Measurements from ENCODE around the gene MYO7B.

MYO7B gene

DNA sequence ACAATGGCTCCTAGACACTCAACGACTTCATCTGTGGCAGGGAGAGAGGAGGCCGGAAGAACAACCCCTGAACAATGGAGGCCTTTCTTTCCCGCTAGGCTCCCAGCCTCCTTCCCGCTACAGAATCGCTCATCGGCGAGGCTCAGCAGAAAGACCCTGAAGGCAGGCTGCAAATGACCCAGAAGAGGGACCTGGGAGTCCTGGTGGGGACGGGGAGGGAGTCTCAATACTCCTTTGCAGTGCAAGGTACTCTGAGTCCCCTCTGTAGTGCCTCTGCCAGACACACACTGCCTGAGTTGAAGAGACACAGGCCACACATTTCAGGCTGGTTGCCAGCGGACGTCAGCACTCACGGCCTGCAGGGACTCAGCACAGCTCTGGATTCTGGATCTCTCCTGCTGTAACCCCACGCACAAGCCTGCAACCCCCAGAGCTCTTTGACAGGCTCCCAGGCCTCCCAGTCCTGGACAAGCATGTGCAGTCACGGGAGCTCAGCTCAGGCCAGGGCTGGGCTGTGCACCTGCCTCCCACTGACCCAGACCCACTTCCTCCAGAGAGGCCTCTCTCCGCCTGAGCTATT is 116.6 kb downstream of the MYO7B start:
- no peak for DNase-seq

GRCh38 chr2:127652786-127653357 is 117.4 kb downstream of the MYO7B start:
- no peak for DNase-seq

- DNase-seq, result no peak
Observed at GRCh38 chr2:127653421-127654083, 118.1 kb downstream of the MYO7B start.

DNA sequence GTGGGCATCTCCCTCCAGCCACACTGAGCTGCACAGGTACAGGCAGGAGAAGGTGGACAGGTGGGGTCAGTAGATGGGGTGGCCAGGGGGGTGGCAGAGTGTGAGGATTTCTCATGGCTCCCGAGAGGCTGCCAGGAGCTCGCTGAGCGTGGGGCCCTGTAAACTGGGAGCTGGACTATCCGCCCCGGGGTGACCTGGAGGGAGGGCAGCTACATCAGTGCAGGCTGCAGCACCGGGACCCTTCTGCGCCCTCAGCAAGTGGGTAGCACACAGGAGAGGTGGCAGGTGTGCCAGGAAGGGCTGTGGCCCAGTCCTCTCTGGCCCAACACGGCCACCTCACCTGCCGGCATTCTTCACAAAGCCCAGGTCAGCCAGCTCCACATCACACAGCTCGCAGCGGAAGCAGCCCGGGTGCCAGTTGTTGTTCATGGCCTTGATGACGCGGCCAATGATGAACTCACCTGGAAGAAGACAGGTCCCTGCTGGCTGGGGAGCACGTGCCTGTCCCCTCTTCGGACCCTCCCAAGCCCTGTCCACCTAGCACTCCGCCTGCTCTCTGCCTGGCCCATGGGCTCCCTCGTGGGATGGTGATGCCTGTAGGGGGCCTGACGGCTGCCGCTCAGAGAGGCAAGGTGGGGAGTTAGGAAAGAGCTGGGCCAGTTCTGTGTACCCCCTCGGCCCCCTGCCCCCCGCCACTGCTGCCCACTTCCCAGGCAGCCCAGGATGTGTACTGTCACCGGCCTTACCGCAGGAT is 118.8 kb downstream of the MYO7B start:
- DNase-seq, result no peak

DNA sequence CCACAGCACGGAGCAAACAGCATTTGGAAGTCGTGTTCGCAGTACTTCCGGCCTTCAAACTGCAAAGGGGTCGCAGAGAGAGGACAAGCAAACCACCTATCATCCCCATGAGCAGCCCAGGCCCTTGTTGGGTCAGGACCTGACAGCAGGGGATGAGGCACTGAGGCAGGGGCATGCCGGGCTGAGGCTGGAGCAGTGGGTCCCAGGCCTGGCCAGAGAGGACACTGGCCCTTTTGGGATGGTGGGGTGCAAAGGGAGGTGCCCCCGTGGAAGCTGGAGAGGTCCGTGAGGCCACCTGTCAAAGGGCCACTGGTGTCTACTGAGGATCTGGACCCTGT is 119.3 kb downstream of the MYO7B start:
- no peak for DNase-seq

DNA sequence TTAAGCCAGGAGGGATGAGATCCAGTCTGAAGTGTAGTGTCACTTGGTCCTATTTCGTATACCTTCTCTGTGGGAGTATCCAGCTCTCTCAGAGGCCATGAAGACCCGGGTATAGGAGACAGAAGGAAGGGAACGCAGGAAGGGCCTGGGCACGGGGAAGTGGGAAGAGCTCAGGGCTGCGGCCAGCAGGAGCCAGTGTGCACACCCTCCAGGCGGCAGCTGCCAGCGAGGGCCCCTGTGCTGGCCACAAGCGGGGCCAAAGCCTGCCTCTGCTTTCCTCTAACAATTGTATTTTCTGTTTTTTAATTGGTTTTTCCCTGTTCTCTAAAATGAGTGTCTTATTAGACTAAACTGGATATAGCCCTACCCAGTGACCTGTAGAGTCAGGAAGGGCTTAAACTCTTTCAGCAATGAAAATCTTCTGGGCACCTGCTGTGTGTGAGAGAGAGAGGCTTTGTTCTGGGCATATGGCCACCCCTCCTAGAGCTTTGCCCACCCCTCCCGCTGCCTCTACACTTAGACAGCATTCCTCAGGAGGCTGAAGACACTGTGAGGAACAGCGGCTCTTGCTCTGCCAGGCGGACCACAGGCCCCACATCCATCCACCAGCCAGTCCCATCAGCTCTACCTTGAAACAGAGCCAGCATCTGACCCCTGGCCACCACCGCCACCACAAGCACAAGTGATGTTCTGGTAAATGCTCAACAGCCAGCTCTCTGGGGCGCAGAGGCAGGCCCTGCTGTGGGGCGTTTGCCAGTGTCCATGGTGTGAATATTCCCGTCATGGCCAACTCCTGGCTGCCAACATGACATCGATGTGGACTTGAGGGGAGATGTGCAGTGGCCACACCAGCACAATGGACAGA is 120.0 kb downstream of the MYO7B start:
- DNase-seq, result no peak

GRCh38 chr2:127656569-127657231 is 121.2 kb downstream of the MYO7B start:
- no peak for DNase-seq

- DNase-seq, result no peak
Observed at GRCh38 chr2:127657232-127657595, 121.7 kb downstream of the MYO7B start.

GRCh38 chr2:127658146-127658545 is 122.7 kb downstream of the MYO7B start:
- DNase-seq, result no peak

DNA sequence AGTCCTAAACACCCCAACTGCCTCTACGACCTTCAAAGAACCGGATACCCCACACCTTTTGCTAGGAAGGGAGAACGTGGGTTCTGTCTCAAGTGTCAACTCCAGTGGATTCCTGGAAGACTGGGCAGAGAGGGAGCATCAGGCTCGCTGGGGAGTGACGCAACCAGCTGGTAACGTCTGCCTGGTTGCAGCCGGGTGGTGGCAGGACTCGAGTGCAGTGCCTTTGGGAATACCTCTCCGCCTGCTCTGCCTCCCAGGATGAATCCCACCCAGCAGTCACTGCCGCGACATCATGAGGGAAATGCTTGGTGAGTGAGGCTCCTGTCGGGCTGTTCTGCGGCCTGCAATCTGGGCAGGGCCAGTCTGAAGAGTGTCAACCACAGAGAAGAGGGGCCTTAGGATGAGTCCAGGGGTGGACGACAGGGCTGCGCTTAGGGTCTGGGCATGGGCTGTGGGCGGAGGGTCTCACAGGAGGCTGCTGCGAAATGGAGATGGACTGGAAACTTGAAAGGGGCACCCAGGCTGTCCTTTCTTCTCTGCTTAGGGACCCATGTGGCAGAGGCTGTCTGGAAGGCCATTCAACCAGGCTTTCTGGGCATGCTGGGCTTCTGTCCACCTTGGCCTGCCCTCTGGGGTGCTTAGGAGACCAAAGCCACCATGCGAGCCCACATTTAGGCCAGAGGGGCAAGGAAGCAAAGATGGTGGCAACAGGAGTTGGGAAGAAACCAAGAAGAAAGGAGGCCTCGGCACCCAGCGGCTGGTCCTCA is 123.3 kb downstream of the MYO7B start:
- DNase-seq, result no peak

GRCh38 chr2:127659408-127660290 is 124.2 kb downstream of the MYO7B start:
- DNase-seq, result no peak

DNA sequence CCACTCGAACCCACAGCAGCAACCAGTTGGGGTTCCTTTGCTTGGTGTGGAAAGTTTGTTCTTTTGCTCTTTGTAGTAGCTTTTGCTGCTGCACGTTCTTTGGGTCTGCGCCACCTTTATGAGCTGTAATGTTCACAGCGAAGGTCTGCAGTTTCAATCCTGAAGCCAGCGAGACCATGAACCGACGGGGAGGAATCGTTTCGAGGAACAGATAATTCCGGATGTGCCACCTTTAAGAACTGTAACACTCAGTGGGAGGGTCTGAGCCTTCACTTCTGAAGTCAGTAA is 124.8 kb downstream of the MYO7B start:
- DNase-seq, result no peak

- DNase-seq, result no peak
Observed at GRCh38 chr2:127661072-127661649, 125.7 kb downstream of the MYO7B start.

DNA sequence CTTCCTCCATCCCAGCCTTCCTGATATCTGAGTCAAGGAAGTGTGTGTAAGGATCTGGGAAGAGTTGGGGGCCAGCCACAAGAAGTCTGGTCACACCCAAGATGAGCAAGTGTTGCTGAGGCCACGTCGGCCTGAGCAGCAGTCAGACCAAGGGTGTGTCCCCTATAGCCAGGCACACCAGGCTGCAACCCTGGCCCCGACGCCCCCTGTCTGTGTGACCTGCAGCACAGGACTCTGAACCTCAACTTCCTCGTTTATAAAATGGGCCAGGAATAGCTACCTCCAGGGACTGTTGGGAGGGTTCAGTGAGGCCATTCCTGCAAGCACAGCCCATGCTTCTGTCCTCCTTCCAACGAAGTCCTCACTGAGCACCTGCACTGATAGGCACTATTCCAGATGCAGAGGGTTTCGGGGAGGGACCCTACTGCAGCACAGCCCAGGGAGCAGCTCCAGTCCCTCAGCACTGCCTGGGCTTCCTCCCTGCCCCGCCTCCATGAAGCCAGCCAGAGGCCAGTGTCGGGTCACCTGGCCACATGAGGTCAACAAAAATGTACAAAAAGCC is 126.5 kb downstream of the MYO7B start:
- DNase-seq, result no peak

DNA sequence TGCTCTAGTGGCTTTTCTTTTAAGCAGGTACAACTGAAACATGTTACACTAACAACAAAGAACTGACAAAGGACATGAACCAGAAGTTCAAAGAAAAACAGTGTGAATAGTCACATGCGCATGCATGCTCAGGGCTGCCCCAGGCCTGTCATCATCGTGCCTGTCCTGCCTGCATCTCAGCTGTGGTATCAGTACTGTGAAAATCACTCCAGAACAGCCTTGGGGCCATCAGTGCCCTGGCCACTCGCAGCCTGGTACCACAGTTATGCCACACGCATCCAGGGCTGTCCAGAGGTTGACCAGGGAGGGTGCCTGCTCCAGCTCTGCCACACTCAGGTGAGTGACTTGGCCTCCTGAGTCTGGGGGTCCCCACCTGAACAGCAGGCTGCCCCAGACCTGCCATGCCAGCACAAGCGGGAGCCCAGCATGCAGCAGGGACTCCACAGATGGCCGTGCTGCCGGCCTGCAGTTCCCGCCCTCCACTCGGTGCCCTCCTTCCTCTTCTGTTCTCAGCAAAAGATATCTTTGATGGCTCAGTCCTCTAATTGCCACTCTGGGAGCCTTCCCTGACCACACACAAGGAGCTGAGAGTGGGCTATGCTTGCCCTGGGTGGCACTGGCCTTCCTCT is 127.6 kb downstream of the MYO7B start:
- DNase-seq, result no peak

GRCh38 chr2:127663566-127664064 is 128.1 kb downstream of the MYO7B start:
- no peak for DNase-seq

- no peak for DNase-seq
Observed at GRCh38 chr2:127664065-127664894, 128.8 kb downstream of the MYO7B start.

- DNase-seq, result no peak
Observed at GRCh38 chr2:127664895-127665225, 129.4 kb downstream of the MYO7B start.
